Midbrain (tissue), 1 donor: ENCODE measurements around the gene RCHY1.
A peak's percentile ranks its signal among the peaks of the same experiment; 100 is the strongest.
"Not testable (repeated sequence)": the region's sequence is repeated elsewhere in the genome, so short reads cannot be mapped to it uniquely, and the experiment has no call there.

Experiments
- DNase-seq: peaks from one replicate; lab custom pipeline; 2025; lab: John Stamatoyannopoulos, UW

RCHY1 gene

DNA sequence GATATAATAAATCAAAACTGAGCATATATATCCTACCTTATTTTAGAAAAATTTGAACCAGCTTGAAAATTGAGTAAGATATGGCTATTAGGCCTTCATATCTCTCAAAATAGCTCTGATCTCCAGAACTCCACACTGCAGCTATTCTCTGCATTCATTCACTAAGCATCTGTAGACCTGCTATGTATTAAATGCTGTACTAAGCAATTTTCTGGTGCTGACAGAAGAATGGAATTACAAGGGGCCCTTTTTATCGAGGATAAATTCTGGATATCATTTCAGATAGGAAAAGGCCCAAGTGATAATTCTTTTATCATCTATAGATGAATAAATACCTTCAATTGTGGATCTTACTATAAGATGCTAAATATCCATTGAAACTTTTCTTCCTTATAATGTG lies 1.9 kb upstream of the RCHY1 start:
- no peak for DNase-seq

- no peak for DNase-seq
Observed at GRCh38 chr4:75514949-75515612, 878 bp upstream of the RCHY1 start.

GRCh38 chr4:75513526-75514130 lies 575 bp downstream of the RCHY1 start:
- DNase-seq = peak; percentile 38

DNA sequence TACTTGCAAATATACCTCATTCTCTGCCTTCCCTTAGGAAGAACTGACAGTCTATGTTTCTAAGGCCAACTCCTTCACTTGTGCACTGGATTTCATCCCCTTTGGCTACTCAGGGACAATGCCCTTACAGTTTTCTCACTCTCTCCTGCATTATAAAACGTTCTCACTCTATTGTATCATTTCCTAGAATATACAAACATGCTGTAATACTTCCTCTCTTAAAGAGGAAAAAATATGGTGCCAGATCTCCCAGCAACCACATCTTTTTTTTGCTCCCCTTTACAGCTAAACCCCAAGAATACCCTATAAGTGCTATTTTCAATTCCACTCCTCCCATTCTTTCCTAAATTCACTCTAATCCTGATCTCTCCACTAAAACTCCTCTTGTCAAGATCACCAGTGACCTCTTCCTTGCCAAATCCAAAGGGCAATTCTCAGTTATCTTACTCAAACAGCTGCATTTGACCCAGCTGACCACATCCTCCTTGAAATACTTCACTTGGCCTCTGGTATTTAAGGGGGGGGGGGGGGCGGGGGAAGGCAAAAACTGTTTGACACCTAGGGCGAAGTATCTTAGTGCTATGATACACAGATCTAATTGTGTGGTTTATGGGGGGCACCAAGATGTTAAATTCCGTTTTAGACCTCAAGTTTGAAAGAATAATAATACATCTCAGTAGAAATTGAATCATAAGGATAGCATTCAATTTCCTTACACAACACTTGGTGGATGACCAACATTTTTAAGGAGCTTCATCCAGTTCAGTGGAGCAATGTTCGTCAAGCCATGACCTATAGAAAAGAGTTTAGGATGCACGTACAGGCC lies 1.6 kb downstream of the RCHY1 start:
- no peak for DNase-seq

DNA sequence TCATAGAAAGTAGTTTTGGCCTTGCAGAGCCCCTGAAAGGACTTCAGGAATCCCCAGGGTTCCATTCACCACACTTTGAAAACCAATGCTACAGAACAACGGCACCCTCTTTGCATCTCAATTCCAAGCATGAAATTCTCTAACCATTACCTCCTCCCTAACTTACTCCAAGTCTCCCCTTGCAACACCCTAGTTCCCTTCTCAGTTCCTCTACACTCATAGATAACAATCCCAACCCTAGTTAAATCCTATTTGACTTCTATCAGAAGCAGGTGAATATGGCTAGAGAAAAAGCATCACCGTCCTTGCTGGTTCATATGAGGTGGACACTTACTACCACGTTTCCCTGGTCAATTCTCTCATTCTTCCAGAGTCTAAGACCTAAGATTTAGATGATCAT lies 2.4 kb downstream of the RCHY1 start:
- DNase-seq = no peak

- not testable (repeated sequence) for DNase-seq
Observed at GRCh38 chr4:75509592-75509991, 4.6 kb downstream of the RCHY1 start.

- no peak for DNase-seq
Observed at GRCh38 chr4:75505630-75506029, 8.6 kb downstream of the RCHY1 start.

- no peak for DNase-seq
Observed at GRCh38 chr4:75502671-75503070, 11.5 kb downstream of the RCHY1 start.

GRCh38 chr4:75499900-75500299 lies 14.3 kb downstream of the RCHY1 start:
- DNase-seq = no peak

DNA sequence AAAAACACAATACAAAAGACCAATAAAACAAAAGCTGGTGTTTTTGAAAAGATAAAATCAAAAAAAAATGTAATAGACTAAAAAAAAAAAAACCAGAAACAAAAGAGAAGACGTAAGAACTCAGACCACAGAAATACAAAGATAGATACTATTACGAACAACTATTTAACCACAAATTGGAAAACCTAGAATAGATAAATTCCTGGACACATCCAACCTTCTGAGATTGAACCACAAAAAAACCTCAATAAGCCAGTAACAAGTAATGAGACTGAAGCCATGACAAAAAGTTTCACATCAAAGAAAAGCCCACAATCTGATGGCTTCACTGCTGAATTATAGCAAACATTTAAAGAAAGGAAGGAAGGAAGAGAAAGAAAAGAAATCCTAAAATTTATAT lies 16.2 kb downstream of the RCHY1 start:
- no peak for DNase-seq

DNA sequence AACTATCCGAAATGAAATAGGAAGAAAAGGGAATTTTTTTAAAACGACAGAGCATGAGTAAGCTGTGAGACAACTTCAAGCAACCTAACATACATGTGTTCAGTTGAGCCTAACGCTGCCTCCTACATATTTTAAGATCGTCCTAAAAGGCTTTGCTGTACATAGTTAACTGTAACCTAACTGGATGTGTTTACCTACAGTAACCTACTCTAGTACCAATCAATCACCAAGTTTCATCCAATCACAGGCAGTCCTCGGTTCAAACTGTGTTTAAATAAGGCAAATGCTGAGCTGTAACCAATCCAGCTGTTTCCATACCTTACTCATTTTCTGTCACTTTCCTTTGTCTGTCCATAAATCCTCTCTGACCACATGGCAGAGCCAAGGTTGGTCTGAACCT lies 17.1 kb downstream of the RCHY1 start:
- no peak for DNase-seq

- DNase-seq = no peak
Observed at GRCh38 chr4:75496406-75496805, 17.8 kb downstream of the RCHY1 start.

GRCh38 chr4:75495476-75495875 lies 18.7 kb downstream of the RCHY1 start:
- DNase-seq = no peak

- no peak for DNase-seq
Observed at GRCh38 chr4:75494563-75494962, 19.6 kb downstream of the RCHY1 start.

GRCh38 chr4:75490155-75490554 lies 24.0 kb downstream of the RCHY1 start:
- DNase-seq = peak; percentile 51

DNA sequence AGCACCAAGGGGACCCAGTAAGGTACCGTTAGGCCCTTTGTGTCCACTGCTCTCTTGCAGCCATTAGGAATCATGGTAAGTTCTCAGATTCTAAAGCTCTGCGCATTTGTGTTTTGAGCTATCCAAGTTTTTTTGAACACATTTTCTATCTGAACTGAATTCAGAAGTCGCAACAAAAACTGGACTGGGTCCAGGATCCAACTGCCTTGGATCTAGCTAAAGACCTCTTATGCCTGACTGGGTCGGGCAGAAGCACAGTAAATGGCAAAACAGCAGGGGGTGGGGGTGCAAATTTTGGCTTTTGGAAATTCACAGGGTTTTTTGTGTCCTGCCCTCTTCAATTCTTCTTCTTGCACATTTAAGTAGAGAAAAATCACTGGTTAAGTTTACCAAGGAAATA lies 30.0 kb downstream of the RCHY1 start:
- DNase-seq = peak; percentile 5

DNA sequence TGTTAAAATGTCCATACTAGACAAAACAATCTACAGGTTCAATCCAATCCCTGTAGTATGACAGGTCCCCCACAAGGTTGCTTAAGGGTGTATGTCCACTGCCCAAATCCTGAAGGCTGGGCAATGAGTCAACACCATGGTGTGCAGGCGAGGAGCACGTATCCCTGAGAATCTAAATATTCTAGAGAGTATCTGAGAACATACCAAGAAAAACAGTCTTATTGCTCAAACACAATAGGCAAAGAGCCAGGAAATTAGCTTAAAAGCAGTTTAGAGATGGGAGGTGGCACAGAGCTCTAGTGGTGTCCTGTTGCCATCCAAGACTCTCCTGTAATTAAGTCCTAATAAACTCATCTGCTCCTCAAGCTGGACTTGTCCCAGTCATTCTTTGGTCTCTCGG lies 37.0 kb downstream of the RCHY1 start:
- DNase-seq = no peak

DNA sequence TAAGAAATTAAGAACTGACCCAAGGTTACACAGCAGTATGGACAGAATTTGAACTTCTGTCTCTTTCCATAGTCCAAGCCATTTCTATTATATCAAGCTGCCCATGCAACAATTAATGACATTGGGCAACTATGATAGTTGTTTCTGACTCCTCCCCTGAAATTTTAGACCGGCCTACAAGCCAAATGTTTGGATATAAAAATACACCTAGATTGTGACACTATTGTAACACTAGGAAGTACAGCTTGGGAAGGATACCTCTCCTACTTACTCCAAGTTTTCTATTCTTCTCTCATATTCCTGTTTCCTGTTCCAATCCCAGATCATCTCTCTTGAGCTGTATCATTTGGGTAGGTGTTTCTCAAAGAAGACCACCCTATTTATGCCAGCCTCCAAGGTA lies 43.5 kb downstream of the RCHY1 start:
- no peak for DNase-seq

- DNase-seq = no peak
Observed at GRCh38 chr4:75469896-75470295, 44.3 kb downstream of the RCHY1 start.

DNA sequence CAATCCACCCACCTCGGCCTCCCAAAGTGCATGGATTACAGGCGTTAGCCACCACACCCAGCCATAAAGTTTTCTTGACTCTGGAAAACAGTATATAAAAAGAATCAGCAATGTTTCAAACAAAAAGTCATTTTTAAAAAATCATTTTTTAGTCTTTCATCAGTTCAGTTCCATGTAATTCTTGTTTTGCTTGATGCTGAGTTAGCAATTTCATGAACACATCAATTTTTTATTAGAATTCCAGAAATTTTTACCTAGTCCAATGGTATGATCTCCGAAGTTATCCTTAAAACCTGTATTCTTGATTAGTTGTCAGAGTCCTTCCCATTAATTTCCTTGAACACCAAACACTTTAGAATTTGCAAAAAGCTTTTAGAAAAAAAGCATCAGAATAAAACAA lies 56.8 kb downstream of the RCHY1 start:
- DNase-seq = no peak

GRCh38 chr4:75434105-75434504 lies 80.1 kb downstream of the RCHY1 start:
- no peak for DNase-seq

- DNase-seq = no peak
Observed at GRCh38 chr4:75432683-75433082, 81.5 kb downstream of the RCHY1 start.

GRCh38 chr4:75429208-75429607 lies 85.0 kb downstream of the RCHY1 start:
- DNase-seq = no peak
